Endodermal cell (in vitro differentiated cells): ENCODE results near the gene CHD9. TPM values are rescaled to one million over a fixed set of nuclear protein-coding genes. Genes with fewer than 3 reads are reported as not detected.
A peak's percentile ranks its signal among the peaks of the same experiment; 100 is the strongest.

Source experiments
- DNase-seq: peaks from one replicate; pipeline ENCODE4 v3.0.0-alpha.2; 2017
- H3K27ac ChIP-seq: 2 replicates; pipeline ENCODE4 v1.5.1; 2013; ENCODE audit warnings: mild to moderate bottlenecking, low read depth, low read length, moderate library complexity
- H3K27me3 ChIP-seq: 2 replicates; pipeline ENCODE4 v1.6.1; 2013; ENCODE audit warnings: mild to moderate bottlenecking, low read length, moderate library complexity; ENCODE audit not compliant: insufficient read depth, control insufficient read depth, poor library complexity, severe bottlenecking
- H3K36me3 ChIP-seq: 2 replicates; pipeline ENCODE4 v1.7.0; 2013; ENCODE audit warnings: mild to moderate bottlenecking, low read length, moderate library complexity; ENCODE audit not compliant: control insufficient read depth, insufficient read depth
- H3K4me1 ChIP-seq: one replicate; pipeline ENCODE4 v1.7.0; 2013; ENCODE audit warnings: low read length; ENCODE audit not compliant: control insufficient read depth, insufficient read depth
- H3K4me3 ChIP-seq: 2 replicates; pipeline ENCODE4 v1.5.1; 2013; ENCODE audit warnings: mild to moderate bottlenecking, low read length, moderate library complexity
- H3K9ac ChIP-seq: 2 replicates; pipeline ENCODE4 v1.6.1; 2013; ENCODE audit warnings: mild to moderate bottlenecking, low read length, moderate library complexity; ENCODE audit not compliant: poor library complexity, severe bottlenecking; ENCODE audit errors: extremely low read depth
- H3K9me3 ChIP-seq: 2 replicates; pipeline ENCODE4 v1.6.1; 2013; ENCODE audit warnings: mild to moderate bottlenecking, low read length, moderate library complexity; ENCODE audit not compliant: control insufficient read depth
- H3K27ac Mint-ChIP-seq: 2 replicates; pipeline ENCODE4 v1.8.0; 2020; ENCODE audit warnings: mixed read lengths
- H3K27me3 Mint-ChIP-seq: 2 replicates; pipeline ENCODE4 v1.8.0; 2021; ENCODE audit warnings: mild to moderate bottlenecking, mixed read lengths; ENCODE audit not compliant: insufficient read depth
- H3K36me3 Mint-ChIP-seq: 2 replicates; pipeline ENCODE4 v1.8.0; 2020; ENCODE audit warnings: low read depth, mixed read lengths
- H3K4me1 Mint-ChIP-seq: 2 replicates; pipeline ENCODE4 v1.8.0; 2020; ENCODE audit warnings: mixed read lengths
- H3K4me3 Mint-ChIP-seq: 2 replicates; pipeline ENCODE4 v1.8.0; 2020; ENCODE audit warnings: mild to moderate bottlenecking, moderate library complexity, mixed read lengths
- H3K9me3 Mint-ChIP-seq: 2 replicates; pipeline ENCODE4 v1.8.0; 2020; ENCODE audit warnings: mild to moderate bottlenecking, mixed read lengths
- WGBS, 2 experiments: methylation state at CpG; one replicate each; pipeline versions ENCODE4 v1.1.5 to v1.1.7; 2013; ENCODE audit warnings: missing lambda C conversion rate in 2 of 2, mixed read lengths in 1 of 2; ENCODE audit not compliant: insufficient coverage in 1 of 2, insufficient read length in 1 of 2; 5-methylcytosine and 5-hydroxymethylcytosine counted together
- total RNA-seq, 2 donors: library from RNA; stranded (reverse); fragmentation: NEBNext Ultra II Directional in 1 of 2; extraction: Animal tissue kit (Norgen Biotek cat#: 25700) in 1 of 2; gene quantifications; 2 replicates in 1 of 2; 3 replicates in 1 of 2; pipeline ENCODE4 v1.2.1, GENCODE V29; 2021
- TF ChIP-seq, protein P1 (sequence below): fragments of 200-600 bp; sonication (generic); conservative IDR thresholded peaks from 2 replicates; pipeline ENCODE4 v1.5.0; 2021; ENCODE audit warnings: antibody characterized with exemption, mild to moderate bottlenecking

The CHD9 gene
- total RNA-seq, 2 donors from 2014 or later = 36.8 to 40.5 TPM

DNA sequence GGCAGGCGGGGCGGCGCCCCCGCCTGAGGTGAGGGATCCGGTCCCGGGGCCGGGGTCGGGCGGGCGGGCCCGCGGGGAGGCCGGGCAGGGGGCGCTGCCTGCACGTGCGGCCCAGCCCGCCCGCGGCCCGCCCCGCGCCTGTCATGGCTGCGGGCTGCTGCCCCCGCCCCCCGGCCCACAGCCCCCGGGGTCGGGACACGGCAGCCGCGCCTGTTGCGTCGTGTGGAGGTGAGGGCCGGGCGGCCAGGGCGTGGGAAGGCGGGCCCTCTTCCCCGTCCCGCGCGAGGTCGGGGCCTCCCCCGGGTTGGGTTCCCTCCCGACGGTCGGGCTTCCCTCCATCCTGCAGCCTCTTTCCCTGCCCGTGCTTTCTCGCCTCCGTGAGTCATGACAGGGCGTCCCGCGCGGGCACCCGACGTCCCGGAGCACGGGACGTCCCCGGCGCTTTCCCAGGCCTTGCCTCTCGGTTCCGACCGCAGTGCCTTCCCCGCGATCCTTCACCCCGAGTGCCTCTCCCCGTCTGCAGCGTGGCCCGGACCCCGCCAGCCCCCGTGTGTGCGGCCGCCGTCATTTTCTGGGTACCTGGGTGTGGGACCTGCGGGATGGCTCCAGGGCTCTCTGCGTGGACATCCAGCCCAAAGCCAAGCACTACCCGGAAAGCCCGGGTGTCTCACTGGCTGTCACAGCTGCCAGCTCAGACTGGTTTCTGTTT lies 76.7 kb downstream of the CHD9 start:
- 0 to 1% methylated on average over 23 to 72 of the region's 77 CpGs for WGBS, 2 experiments
- peak; percentile 73 for DNase-seq
- Histone ChIP-seq H3K9ac (peak overlapping the region; percentile 17), H3K4me3 (peak overlapping the region; percentile 83), H3K27me3 (no peaks in the 10 kb centered on the region), H3K36me3 (no peaks in the 10 kb centered on the region), H3K27ac (no peak overlapping the region), H3K4me1 (no peaks in the 10 kb centered on the region), H3K9me3 (no peaks in the 10 kb centered on the region)
- Mint-ChIP-seq H3K9me3 (no peaks in the 10 kb centered on the region), H3K4me3 (peak overlapping the region; percentile 74), H3K27me3 (no peaks in the 10 kb centered on the region), H3K36me3 (no peaks in the 10 kb centered on the region), H3K27ac (no peak overlapping the region), H3K4me1 (peaks cover 20% of the 10 kb centered on the region)
- TF ChIP-seq, protein P1, sequence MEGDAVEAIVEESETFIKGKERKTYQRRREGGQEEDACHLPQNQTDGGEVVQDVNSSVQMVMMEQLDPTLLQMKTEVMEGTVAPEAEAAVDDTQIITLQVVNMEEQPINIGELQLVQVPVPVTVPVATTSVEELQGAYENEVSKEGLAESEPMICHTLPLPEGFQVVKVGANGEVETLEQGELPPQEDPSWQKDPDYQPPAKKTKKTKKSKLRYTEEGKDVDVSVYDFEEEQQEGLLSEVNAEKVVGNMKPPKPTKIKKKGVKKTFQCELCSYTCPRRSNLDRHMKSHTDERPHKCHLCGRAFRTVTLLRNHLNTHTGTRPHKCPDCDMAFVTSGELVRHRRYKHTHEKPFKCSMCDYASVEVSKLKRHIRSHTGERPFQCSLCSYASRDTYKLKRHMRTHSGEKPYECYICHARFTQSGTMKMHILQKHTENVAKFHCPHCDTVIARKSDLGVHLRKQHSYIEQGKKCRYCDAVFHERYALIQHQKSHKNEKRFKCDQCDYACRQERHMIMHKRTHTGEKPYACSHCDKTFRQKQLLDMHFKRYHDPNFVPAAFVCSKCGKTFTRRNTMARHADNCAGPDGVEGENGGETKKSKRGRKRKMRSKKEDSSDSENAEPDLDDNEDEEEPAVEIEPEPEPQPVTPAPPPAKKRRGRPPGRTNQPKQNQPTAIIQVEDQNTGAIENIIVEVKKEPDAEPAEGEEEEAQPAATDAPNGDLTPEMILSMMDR = no peak

DNA sequence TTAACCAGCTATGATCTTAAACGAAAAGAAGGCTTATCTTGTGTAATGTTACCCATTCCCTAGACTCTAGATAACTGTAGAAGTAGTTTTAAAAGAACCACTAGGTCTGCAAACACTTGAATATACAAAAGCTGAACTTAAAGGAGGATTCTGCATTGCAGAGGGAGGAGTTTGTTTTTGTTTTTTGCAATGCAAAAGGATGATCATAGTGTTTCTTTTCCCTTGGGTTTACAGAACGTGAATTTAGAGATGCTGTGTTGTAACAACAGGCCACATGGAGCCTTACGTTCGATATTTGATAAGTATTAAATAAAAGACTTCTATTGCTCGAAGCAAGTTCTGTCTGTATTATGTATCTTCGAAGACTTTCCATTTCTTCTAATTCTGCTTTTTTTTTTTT lies 77.6 kb downstream of the CHD9 start:
- TF ChIP-seq, protein P1 = no peak
- no peaks in the 10 kb centered on the region for H3K27me3 Mint-ChIP-seq
- Histone ChIP-seq H3K9me3 (no peaks in the 10 kb centered on the region), H3K27me3 (no peaks in the 10 kb centered on the region), H3K27ac (no peak overlapping the region), H3K36me3 (no peaks in the 10 kb centered on the region), H3K4me1 (no peaks in the 10 kb centered on the region), H3K4me3 (peak overlapping the region; percentile 83), H3K9ac (no peak overlapping the region)
- WGBS, 2 experiments = 83% methylated on average over 5 of the region's 6 CpGs; no CpG with 5 or more reads in 1 of the 2 experiments
- H3K9me3 Mint-ChIP-seq = no peaks in the 10 kb centered on the region
- H3K27ac Mint-ChIP-seq = no peak overlapping the region
- peak overlapping the region; percentile 74 for H3K4me3 Mint-ChIP-seq
- H3K36me3 Mint-ChIP-seq = no peaks in the 10 kb centered on the region
- H3K4me1 Mint-ChIP-seq = peaks cover 20% of the 10 kb centered on the region
- no peak for DNase-seq

DNA sequence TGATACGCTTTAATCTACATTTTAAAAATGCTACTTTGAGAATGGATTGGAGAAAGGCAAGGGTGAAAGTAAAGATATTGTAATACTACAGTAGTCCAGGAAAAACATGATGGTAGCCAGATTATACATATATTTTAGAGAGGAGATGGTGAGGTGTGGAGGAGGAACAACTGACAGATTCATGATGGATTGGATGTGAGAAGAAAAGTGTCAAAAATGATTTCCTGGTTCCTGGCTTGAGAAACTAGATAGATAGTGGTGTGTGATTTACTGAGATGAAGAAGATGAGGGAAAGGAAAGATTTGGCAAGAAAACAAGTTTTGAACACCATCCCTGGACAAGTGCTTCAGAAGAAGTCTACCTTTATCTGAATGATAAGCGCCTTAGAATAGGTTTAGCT lies 80.5 kb downstream of the CHD9 start:
- Mint-ChIP-seq H3K27me3 (no peaks in the 10 kb centered on the region), H3K36me3 (no peaks in the 10 kb centered on the region), H3K4me1 (peaks cover 9% of the 10 kb centered on the region), H3K4me3 (no peak overlapping the region), H3K9me3 (no peaks in the 10 kb centered on the region), H3K27ac (no peak overlapping the region)
- TF ChIP-seq, protein P1 = no peak
- no peaks in the 10 kb centered on the region for H3K36me3 ChIP-seq
- no peak overlapping the region for H3K9ac ChIP-seq
- H3K4me1 ChIP-seq = no peaks in the 10 kb centered on the region
- H3K27ac ChIP-seq = no peak overlapping the region
- WGBS, 2 experiments = 83 to 94% methylated on average over 2 of the region's 2 CpGs
- no peaks in the 10 kb centered on the region for H3K9me3 ChIP-seq
- H3K27me3 ChIP-seq = no peaks in the 10 kb centered on the region
- no peak for DNase-seq
- H3K4me3 ChIP-seq = no peak overlapping the region
